Activated CD8-positive, alpha-beta memory T cell treated with anti-CD3 and anti-CD28 coated beads for 4 hours (primary cell): ENCODE data around the gene VIPR2.
"Not testable (repeated sequence)": the region's sequence is repeated elsewhere in the genome, so short reads cannot be mapped to it uniquely, and the experiment has no call there.

ENCODE experiments used
- DNase-seq, 2 donors: peaks; one replicate each; pipeline ENCODE4 v3.0.0-alpha.2; 2020; ENCODE audit warnings: low read depth in 2 of 2

VIPR2 gene

GRCh38 chr7:159104188-159104920 is 40.3 kb downstream of the VIPR2 start:
- no peak for DNase-seq

- DNase-seq, result no peak
Measured at GRCh38 chr7:159103382-159104187, 41.1 kb downstream of the VIPR2 start.

- DNase-seq, result no peak
Measured at GRCh38 chr7:159102681-159103381, 41.8 kb downstream of the VIPR2 start.

- not testable (repeated sequence) for DNase-seq
Measured at GRCh38 chr7:159101661-159102091, 43.0 kb downstream of the VIPR2 start.

GRCh38 chr7:159101083-159101395 is 43.6 kb downstream of the VIPR2 start:
- DNase-seq, result not testable (repeated sequence)

GRCh38 chr7:159100281-159101082 is 44.2 kb downstream of the VIPR2 start:
- DNase-seq, result not testable (repeated sequence)

- DNase-seq, result no peak
Measured at GRCh38 chr7:159099711-159100231, 44.9 kb downstream of the VIPR2 start.

- DNase-seq, result no peak
Measured at GRCh38 chr7:159098811-159099655, 45.6 kb downstream of the VIPR2 start.

- no peak for DNase-seq
Measured at GRCh38 chr7:159098424-159098786, 46.3 kb downstream of the VIPR2 start.

GRCh38 chr7:159097661-159098423 is 46.8 kb downstream of the VIPR2 start:
- no peak for DNase-seq

GRCh38 chr7:159096736-159097581 is 47.7 kb downstream of the VIPR2 start:
- no peak for DNase-seq

GRCh38 chr7:159095979-159096411 is 48.7 kb downstream of the VIPR2 start:
- DNase-seq, result no peak

- no peak for DNase-seq
Measured at GRCh38 chr7:159094919-159095915, 49.5 kb downstream of the VIPR2 start.

- DNase-seq, result no peak
Measured at GRCh38 chr7:159094023-159094740, 50.5 kb downstream of the VIPR2 start.

GRCh38 chr7:159093351-159093971 is 51.2 kb downstream of the VIPR2 start:
- DNase-seq, result no peak

- DNase-seq, result no peak
Measured at GRCh38 chr7:159092701-159093121, 52.0 kb downstream of the VIPR2 start.
